HepG2 (cell line): ENCODE results near the gene SCGB2B2. TPM values are rescaled to one million over a fixed set of nuclear protein-coding genes. Genes with fewer than 3 reads are reported as not detected.

Experiments
- ATAC-seq: fragments of 200-7000 bp; cut with Tn5 transposase; 3 replicates; pipeline ENCODE4 v1.9.1; 2020; ENCODE audit warnings: mild to moderate bottlenecking, moderate library complexity
- BruUV-seq: library from RNA; stranded (reverse); fragments of 400-500 nt; replicated peaks from 2 replicates; lab custom pipeline; 2021; lab: Mats Ljungman, UMichigan
- CTCF ChIA-PET: fragments of 300-600 bp; formaldehyde crosslinking; extraction: SDS; loops from one replicate; lab custom pipeline; 2021; ENCODE audit warnings: low total read pairs, inconsistent platforms, low intra/inter-chr PET ratio; lab: Yijun Ruan, JAX
- POLR2A ChIA-PET: fragments of 350-600 bp; sonication (Branson Sonifier 250); formaldehyde crosslinking; loops from one replicate; lab custom pipeline; 2020; ENCODE audit warnings: antibody characterized with exemption, inconsistent platforms; lab: Yijun Ruan, JAX
- DNase-seq: peaks from one replicate; pipeline ENCODE4 v3.0.0-alpha.2; 2015; ENCODE audit warnings: low spot score
- FAIRE-seq: peaks from 3 replicates; lab custom pipeline; 2011; peaks lifted over from hg19 to GRCh38; lab: Jason Lieb, UNC
- H2AFZ ChIP-seq: one replicate; pipeline ENCODE4 v1.6.1; 2011; ENCODE audit warnings: low read length, inconsistent platforms
- H3K27ac ChIP-seq: fragments of 300-600 bp; 3 replicates; pipeline ENCODE4 v1.8.0; 2011; ENCODE audit warnings: mixed run types, mild to moderate bottlenecking, mixed read lengths, low read length, inconsistent platforms; ENCODE audit not compliant: insufficient read depth; ENCODE audit errors: extremely low read length
- H3K27me3 ChIP-seq, 2 experiments: fragments of 200-600 bp in 1 of 2; 2 replicates in 1 of 2; 3 replicates in 1 of 2; pipeline versions ENCODE4 v1.6.0 to v1.8.0; 2011; ENCODE audit warnings: low read length in 2 of 2, mild to moderate bottlenecking in 2 of 2, moderate library complexity in 2 of 2, inconsistent platforms in 1 of 2; ENCODE audit not compliant: insufficient read depth in 2 of 2, control insufficient read depth in 1 of 2
- H3K36me3 ChIP-seq, 2 experiments: fragments of 200-600 bp in 1 of 2; replicated peaks in 1 of 2; 2 replicates in 1 of 2; 3 replicates in 1 of 2; pipeline versions ENCODE4 v1.5.1 to v1.8.0; 2011; ENCODE audit warnings: low read length in 2 of 2, inconsistent platforms in 1 of 2; ENCODE audit not compliant: insufficient read depth in 2 of 2, control insufficient read depth in 1 of 2
- H3K4me1 ChIP-seq: 2 replicates; pipeline ENCODE4 v1.5.1; 2012; ENCODE audit warnings: low read length, inconsistent platforms; ENCODE audit not compliant: insufficient read depth
- H3K4me2 ChIP-seq: 2 replicates; pipeline ENCODE4 v1.6.0; 2011; ENCODE audit warnings: low read depth, low read length, inconsistent platforms
- H3K4me3 ChIP-seq, 3 experiments: fragments of 200-600 bp in 1 of 3; sonication (generic), shearing (Covaris generic) in 1 of 3; replicated peaks in 1 of 3; 2 replicates each; pipeline ENCODE4 v1.5.1; 2011 to 2016; ENCODE audit warnings: low read length in 3 of 3, inconsistent platforms in 2 of 3, low read depth in 2 of 3, mild to moderate bottlenecking in 2 of 3, control low read depth in 1 of 3, mixed read lengths in 1 of 3; ENCODE audit not compliant: insufficient read depth in 1 of 3
- H3K79me2 ChIP-seq: one replicate; pipeline ENCODE4 v1.6.1; 2011; ENCODE audit warnings: low read length, inconsistent platforms; ENCODE audit not compliant: insufficient read depth
- H3K9ac ChIP-seq: 2 replicates; pipeline ENCODE4 v1.6.0; 2011; ENCODE audit warnings: mild to moderate bottlenecking, low read depth, low read length, inconsistent platforms; ENCODE audit not compliant: insufficient read depth
- H3K9me3 ChIP-seq: 2 replicates; pipeline ENCODE4 v1.5.1; 2012; ENCODE audit warnings: mild to moderate bottlenecking, low read length
- H4K20me1 ChIP-seq: 2 replicates; pipeline ENCODE4 v1.6.0; 2011; ENCODE audit warnings: inconsistent platforms, mild to moderate bottlenecking, low read length, moderate library complexity; ENCODE audit not compliant: insufficient read depth
- MED8 ChIP-seq: sonication (generic); formaldehyde crosslinking; IDR thresholded peaks from 2 replicates; pipeline ENCODE4 v1.8.1; 2023; ENCODE audit warnings: mild to moderate bottlenecking, missing genetic modification reagents; ENCODE audit not compliant: insufficient replicate concordance
- RAD51 ChIP-seq: fragments of 450-650 bp; IDR thresholded peaks from 2 replicates; pipeline ENCODE4 v1.6.1; 2016; ENCODE audit warnings: borderline replicate concordance
- ZNF263 ChIP-seq: sonication (generic); formaldehyde crosslinking; IDR thresholded peaks from 2 replicates; pipeline ENCODE4 v1.4.0; 2020; ENCODE audit warnings: missing genetic modification reagents
- ZNF3 ChIP-seq: IDR thresholded peaks from 2 replicates; pipeline ENCODE4 v1.7.0; 2017; ENCODE audit warnings: inconsistent platforms
- WGBS: methylation state at CpG from one replicate; pipeline ENCODE4 v1.1.6; 2017; ENCODE audit warnings: low lambda C conversion rate; 5-methylcytosine and 5-hydroxymethylcytosine counted together
- in situ Hi-C: cut with HindIII; loops from 2 replicates; pipeline ENCODE4 v1.10.0; 2017; ENCODE audit warnings: low pct_unique_long_range_greater_than_20kb; ENCODE audit not compliant: extremely low pct_ligation_motif_present
- intact Hi-C: fragments of 100-400 bp; cut with micrococcal nuclease; formaldehyde crosslinking; loops from one replicate; pipeline ENCODE4 v1.10.0; 2022; ENCODE audit not compliant: unreplicated experiment
- polyA plus RNA-seq, 8 experiments: library from polyadenylated mRNA; depleted of rRNA in 3 of 8; stranded (reverse) in 7 of 8; unstranded in 1 of 8; fragments of >200 nt; fragmentation: Illumina TruSeq in 4 of 8; extraction: Trizol in 4 of 8; gene quantifications; 2 replicates each; pipeline versions ENCODE4 v1.2.1 to v1.2.3, GENCODE V29; 2011 to 2016; ENCODE audit warnings: low read depth in 4 of 8, missing spikeins in 1 of 8, mixed read lengths in 1 of 8; ENCODE audit not compliant: insufficient read depth in 1 of 8
- total RNA-seq, 5 experiments: library from RNA; depleted of rRNA; stranded (reverse); fragments of >200 nt; fragmentation: Illumina TruSeq; extraction: Trizol; gene quantifications; 2 replicates each; pipeline ENCODE4 v1.2.3, GENCODE V29; 2016; ENCODE audit warnings: low read depth in 1 of 5
- TF ChIP-seq, protein P1 (sequence below): sonication (generic); formaldehyde crosslinking; IDR thresholded peaks from 2 replicates; pipeline ENCODE4 v1.8.1; 2023; ENCODE audit warnings: missing genetic modification reagents, inconsistent platforms, borderline replicate concordance
- TF ChIP-seq, protein P2 (sequence below): sonication (generic); formaldehyde crosslinking; IDR thresholded peaks from 2 replicates; pipeline ENCODE4 v1.8.1; 2023; ENCODE audit warnings: mild to moderate bottlenecking, missing genetic modification reagents, borderline replicate concordance
- TF ChIP-seq, protein P3 (sequence below): sonication (generic); formaldehyde crosslinking; IDR thresholded peaks from 2 replicates; pipeline ENCODE4 v1.4.0; 2020; ENCODE audit warnings: missing genetic modification reagents

Gene SCGB2B2
- total and polyA plus RNA-seq, 2 of the 13 experiments (the other 11 are each of a cell fraction or from before 2014, with no cell fraction given): 0.03 TPM; not detected in 1

DNA sequence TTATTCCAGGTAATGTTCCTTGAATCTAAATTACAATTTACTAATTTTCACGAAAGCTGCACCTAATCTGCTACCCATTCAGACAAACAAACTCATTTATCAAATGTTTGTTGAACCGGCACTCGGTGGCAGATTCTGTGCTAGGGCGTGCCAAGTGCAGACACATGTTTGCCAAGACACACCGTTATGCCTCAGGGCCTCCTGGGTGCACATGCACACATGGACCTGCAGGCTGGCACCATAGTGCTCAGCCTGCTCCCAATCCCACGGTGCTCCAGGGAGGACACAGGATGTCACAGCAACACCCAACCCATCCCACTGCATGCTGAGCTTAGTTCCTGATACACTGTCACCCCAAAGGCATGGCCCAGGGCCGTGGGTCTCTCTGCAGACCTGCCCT lies 7.7 kb downstream of the SCGB2B2 start:
- FAIRE-seq: no peak
- H3K4me3 ChIP-seq: no peak overlapping the region
- ChIA-PET CTCF (no interaction called here), POLR2A (no interaction called here)
- DNase-seq: no peak
- TF ChIP-seq ZNF3 (CRISPR knock-in tag): no peak
- TF ChIP-seq, protein P1, sequence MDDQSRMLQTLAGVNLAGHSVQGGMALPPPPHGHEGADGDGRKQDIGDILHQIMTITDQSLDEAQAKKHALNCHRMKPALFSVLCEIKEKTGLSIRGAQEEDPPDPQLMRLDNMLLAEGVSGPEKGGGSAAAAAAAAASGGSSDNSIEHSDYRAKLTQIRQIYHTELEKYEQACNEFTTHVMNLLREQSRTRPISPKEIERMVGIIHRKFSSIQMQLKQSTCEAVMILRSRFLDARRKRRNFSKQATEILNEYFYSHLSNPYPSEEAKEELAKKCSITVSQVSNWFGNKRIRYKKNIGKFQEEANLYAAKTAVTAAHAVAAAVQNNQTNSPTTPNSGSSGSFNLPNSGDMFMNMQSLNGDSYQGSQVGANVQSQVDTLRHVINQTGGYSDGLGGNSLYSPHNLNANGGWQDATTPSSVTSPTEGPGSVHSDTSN (CRISPR knock-in tag): no peak
- peak; percentile 63 for TF ChIP-seq ZNF263 (CRISPR knock-in tag)
- TF ChIP-seq, protein P2, sequence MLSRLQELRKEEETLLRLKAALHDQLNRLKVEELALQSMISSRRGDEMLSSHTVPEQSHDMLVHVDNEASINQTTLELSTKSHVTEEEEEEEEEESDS (CRISPR knock-in tag): no peak
- no peak for TF ChIP-seq RAD51
- no peak for TF ChIP-seq MED8 (CRISPR knock-in tag)
- TF ChIP-seq, protein P3, sequence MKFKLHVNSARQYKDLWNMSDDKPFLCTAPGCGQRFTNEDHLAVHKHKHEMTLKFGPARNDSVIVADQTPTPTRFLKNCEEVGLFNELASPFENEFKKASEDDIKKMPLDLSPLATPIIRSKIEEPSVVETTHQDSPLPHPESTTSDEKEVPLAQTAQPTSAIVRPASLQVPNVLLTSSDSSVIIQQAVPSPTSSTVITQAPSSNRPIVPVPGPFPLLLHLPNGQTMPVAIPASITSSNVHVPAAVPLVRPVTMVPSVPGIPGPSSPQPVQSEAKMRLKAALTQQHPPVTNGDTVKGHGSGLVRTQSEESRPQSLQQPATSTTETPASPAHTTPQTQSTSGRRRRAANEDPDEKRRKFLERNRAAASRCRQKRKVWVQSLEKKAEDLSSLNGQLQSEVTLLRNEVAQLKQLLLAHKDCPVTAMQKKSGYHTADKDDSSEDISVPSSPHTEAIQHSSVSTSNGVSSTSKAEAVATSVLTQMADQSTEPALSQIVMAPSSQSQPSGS (CRISPR knock-in tag): no peak
- H3K27ac ChIP-seq: no peak overlapping the region
- peaks cover 52% of the 10 kb centered on the region for H3K4me1 ChIP-seq
- ATAC-seq: no peak
- WGBS: 95% methylated on average over 5 of the region's 7 CpGs
- no peak overlapping the region for H2AFZ ChIP-seq
- H3K9ac ChIP-seq: no peak overlapping the region
- H4K20me1 ChIP-seq: no peaks in the 10 kb centered on the region
- no peaks in the 10 kb centered on the region for H3K27me3 ChIP-seq
- no peaks in the 10 kb centered on the region for H3K36me3 ChIP-seq
- no peak overlapping the region for H3K4me2 ChIP-seq
- no peaks in the 10 kb centered on the region for H3K9me3 ChIP-seq
- in situ Hi-C loops: no loop called here
- BruUV-seq: no TSS peak
- H3K79me2 ChIP-seq: no peaks in the 10 kb centered on the region
- intact Hi-C loops: no loop called here
